ENCODE data around the gene LRP3. TPM values are rescaled to one million over a fixed set of nuclear protein-coding genes. Genes with fewer than 3 reads are reported as not detected.

Gene LRP3
- total and polyA plus RNA-seq, 11 donors = 8.2 to 31.7 (median 18.0) TPM

DNA sequence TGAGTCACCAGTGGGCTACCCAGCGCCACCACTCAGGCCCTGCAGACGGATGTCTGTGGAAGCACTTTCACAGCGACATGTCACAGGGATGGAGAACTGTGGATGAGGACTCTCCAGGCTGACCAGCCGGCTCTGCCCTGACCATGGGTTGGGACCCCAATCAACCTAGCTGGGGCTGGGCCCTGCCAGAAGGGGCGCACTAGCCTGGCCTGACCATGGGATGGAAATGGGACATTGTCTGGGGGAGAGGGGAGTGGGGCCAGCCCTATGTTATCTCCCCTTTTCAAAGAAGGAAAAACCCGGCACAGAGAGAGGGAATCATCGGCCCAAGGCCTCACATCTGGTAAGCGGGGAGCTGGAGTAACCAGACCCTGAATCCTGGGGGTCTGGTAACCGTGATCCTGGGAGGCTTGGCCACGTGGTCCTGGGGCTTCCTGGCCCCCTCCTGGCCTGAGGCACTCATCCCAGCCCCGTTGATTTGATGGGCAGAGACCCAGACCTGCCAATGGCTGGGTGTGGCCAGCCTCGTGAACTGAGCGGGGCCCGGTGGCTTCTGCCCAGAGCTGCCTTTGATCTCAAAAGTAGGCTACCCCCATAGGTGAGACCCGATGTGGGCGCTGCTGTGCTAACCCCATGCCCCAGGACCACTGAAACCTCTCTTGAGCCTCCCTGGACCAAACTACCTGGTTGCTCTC, 42.7 kb downstream of the LRP3 start:
- TF ChIP-seq, protein P1, sequence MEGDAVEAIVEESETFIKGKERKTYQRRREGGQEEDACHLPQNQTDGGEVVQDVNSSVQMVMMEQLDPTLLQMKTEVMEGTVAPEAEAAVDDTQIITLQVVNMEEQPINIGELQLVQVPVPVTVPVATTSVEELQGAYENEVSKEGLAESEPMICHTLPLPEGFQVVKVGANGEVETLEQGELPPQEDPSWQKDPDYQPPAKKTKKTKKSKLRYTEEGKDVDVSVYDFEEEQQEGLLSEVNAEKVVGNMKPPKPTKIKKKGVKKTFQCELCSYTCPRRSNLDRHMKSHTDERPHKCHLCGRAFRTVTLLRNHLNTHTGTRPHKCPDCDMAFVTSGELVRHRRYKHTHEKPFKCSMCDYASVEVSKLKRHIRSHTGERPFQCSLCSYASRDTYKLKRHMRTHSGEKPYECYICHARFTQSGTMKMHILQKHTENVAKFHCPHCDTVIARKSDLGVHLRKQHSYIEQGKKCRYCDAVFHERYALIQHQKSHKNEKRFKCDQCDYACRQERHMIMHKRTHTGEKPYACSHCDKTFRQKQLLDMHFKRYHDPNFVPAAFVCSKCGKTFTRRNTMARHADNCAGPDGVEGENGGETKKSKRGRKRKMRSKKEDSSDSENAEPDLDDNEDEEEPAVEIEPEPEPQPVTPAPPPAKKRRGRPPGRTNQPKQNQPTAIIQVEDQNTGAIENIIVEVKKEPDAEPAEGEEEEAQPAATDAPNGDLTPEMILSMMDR (IDR thresholded peaks at IDR 0.05) = no peak
- TF ChIP-seq POLR2A (IDR thresholded peaks at IDR 0.05) = no peak
- Histone ChIP-seq H3K4me1 (peaks cover 0 to 10% (median 2%) of the 10 kb centered on the region in 12 donors), H3K27me3 (peaks cover 0 to 35% (median 6%) of the 10 kb centered on the region in 9 donors), H3K27ac (no peak overlapping the region), H3K36me3 (no peaks in the 10 kb centered on the region), H3K4me3 (no peak overlapping the region), H3K9me3 (no peaks in the 10 kb centered on the region)
- DNase-seq = peak in 2 of 5 donors; percentile 18 to 55
- ATAC-seq = no peak
- WGBS, 4 donors = 73 to 80% (median 79%) methylated on average over 13 to 16 of the region's 16 CpGs
- intact Hi-C loops (cut with DNase I) = loop anchor here in 8 of 10 donors (5.0 to 10.0 kb wide), 4 partner anchors 65 to 538 kb away; partner anchors contain the start of gene CEBPA (in 1 of the 8)

DNA sequence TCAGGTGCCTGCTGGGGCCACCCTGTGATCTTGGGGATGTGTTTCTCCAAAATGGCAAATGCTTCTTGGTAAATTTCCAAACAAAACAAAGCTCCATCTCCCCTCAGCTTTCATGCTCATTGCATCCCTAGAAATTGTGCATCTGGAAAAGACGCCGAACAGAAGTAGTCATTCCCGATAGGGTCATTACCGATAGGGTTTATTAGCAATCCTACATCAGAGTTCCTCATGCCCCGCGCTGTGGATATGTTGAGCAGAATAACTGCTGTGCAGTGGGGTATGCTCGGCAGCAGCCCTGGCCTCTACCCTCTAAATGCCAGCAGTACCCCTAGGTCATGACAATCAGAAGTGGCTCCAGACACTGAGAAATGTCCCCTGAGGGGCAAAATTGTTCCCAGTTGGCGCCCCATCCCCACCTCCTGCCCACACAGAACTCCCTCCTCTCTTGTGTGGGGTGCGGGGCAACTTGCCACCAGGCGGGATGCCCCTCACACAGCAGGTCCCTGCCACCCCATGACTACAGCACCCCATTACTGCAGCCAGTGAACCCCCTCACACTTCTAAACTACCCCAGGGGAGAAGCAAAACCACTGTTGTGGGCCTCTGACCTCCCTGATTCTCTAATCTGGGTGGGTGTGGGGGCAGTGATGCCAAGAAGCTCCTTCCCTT, 44.5 kb downstream of the LRP3 start:
- TF ChIP-seq, protein P1 (IDR thresholded peaks at IDR 0.05) = no peak
- TF ChIP-seq POLR2A (IDR thresholded peaks at IDR 0.05) = no peak
- no peaks in the 10 kb centered on the region for H3K36me3 ChIP-seq
- H3K27me3 ChIP-seq = peaks cover 0 to 31% (median 6%) of the 10 kb centered on the region in 9 donors
- ATAC-seq (no peak), DNase-seq (peak in 2 of 5 donors; percentile 3 to 5)
- no peak overlapping the region for H3K4me3 ChIP-seq
- H3K4me1 ChIP-seq = peaks cover 0 to 10% (median 2%) of the 10 kb centered on the region in 12 donors
- WGBS, 4 donors = 85 to 91% (median 89%) methylated on average over 8 to 10 of the region's 10 CpGs
- intact Hi-C loops (cut with DNase I) = loop anchor here in 8 of 10 donors (2.0 to 10.0 kb wide), 5 partner anchors 64 to 536 kb away; partner anchors contain the start of gene CEBPA (in 1 of the 8)
- H3K9me3 ChIP-seq = no peaks in the 10 kb centered on the region
- H3K27ac ChIP-seq = no peak overlapping the region

DNA sequence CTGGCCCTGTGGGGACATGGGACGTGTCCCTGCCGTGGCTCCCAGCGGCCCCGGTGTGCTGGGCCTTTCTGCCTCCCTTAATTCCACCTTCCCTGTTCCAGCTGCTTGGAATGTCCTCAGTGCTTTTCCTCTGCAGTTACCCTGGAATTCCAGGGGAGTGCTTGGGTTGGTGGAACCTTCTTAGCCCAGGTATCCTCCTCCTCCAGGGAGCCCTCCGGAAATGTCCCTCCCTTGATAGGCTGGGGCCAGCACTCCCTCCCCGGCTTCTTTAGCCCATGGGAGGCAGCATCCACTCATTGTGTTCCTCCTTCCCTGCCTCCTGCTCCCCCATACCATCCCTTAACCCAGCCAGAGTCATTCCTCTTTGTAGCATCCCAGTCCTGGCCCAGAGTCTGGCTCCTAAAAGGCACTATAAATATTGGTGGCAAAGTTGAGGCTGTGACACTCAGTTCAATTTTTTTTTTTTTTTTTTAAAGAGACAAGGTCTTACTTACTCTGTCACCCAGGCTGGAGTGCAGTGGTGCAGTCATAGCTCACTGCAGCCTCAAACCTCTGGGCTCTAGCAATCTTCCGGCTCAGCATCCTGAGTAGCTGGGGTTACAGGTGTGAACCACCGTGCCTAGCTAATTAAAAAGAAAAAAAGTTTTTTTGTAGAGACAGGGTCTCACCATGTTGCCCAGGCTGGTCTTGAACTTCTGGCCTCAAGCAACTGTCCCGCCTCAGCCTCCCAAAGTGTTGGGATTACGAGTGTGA, 45.3 kb downstream of the LRP3 start:
- Histone ChIP-seq H3K4me1 (peaks cover 0 to 10% (median 2%) of the 10 kb centered on the region in 12 donors), H3K4me3 (no peak overlapping the region), H3K36me3 (no peaks in the 10 kb centered on the region), H3K27ac (no peak overlapping the region), H3K9me3 (no peaks in the 10 kb centered on the region), H3K27me3 (peaks cover 0 to 23% (median 6%) of the 10 kb centered on the region in 9 donors)
- ATAC-seq (no peak), DNase-seq (peak in 1 of 5 donors; percentile 27)
- TF ChIP-seq POLR2A (IDR thresholded peaks at IDR 0.05) = no peak
- TF ChIP-seq, protein P1 (IDR thresholded peaks at IDR 0.05) = no peak
- WGBS, 4 donors = 71 to 78% (median 74%) methylated on average over 10 of the region's 10 CpGs
- intact Hi-C loops (cut with DNase I) = loop anchor here in 8 of 10 donors (2.0 to 10.0 kb wide), 5 partner anchors 63 to 535 kb away; partner anchors contain the start of gene CEBPA (in 1 of the 8)

All from heart left ventricle (tissue), 16 donors.